ENCODE results near the gene SPTSSB.

- no peak for TF ChIP-seq GATA2 (IDR thresholded peaks at IDR 0.05; ENCODE audit: low read depth, low read length)
- no peak for TF ChIP-seq GATA3 (IDR thresholded peaks at IDR 0.05; ENCODE audit: low read depth, low read length)
These were observed 17.5 kb upstream of the SPTSSB start for GRCh38 chr3:161388855-161389254.
